ELR (cell line): ENCODE results near the gene SNRPB.

Source experiments
- DNase-seq: peaks from one replicate; pipeline ENCODE4 v3.0.0-alpha.2; 2015; ENCODE audit warnings: low read depth

SNRPB gene

DNA sequence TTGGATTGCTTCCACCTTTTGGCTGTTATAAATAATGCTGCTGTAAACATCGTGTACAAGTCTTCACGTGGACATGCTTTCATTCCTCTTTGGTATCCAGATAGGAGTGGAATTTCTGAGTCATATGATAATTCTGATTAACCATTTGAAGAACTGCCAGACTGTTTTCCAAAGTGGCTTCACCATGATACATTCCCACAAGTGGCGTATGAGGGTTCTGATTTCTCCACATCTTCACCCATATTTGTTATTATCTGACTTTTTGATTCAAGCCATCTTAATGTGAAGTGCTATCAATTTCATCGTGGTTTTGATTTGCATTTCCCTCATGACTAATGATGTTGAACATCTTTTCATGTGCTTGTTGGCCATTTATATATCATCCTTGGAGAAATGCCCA is 2.9 kb upstream of the SNRPB start:
- DNase-seq = peak; percentile 91

DNA sequence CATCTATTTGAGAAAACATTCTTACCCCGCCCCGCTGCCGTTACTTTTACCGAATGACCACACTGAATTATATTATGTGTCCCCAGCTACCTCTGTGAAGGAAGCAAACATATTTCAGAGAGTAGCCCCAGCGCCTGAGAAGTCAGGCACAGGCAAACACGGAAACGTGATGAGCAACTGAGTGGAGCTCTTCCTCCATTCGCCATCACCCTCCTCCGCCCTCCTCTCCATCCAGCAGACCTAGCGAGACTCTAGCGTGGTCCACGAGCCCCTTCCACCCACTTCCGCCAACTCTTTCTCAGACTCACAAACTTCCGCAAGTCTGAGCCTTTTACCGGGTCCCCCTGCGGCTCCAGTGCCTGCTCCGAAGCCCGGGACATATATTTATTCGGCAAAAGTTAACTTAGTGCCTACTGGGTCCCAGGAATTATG is 582 bp downstream of the SNRPB start:
- peak; percentile 67 for DNase-seq

DNA sequence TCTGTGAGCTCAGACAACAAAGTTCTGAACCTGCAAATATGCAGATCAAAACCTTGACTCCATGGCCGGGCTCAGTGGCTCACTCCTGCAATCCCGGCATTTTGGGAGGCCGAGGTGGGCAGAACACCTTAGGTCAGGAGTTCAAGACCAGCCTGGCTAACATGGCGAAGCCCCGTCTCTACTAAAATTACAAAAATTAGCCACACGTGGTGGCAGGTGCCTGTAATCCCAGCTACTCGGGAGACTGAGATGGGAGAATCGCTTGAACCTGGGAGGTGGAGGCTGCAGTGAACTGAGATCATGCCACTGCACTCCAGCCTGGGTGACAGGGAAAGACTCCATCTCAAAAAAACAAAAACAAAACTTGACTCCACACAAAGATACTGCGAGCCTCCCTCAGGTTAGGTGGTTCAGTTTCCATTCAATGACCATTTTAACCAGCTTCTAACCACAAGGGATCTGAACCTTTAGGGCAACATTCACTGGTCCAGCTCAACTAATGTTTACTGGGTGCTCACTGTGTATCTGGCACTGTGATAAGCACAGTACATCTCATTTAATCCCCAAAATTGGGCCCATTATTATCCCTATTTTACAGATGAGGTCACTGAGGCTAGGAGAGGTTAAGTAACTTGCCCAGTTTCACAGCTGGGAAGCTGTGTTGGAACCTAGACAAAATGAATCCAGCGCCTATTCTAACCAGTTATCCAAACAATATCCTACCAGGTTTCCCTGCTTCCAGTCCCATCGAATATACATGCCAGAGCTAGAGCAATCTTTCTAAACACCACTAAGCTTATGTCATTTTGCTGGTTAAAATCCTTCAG is 1.8 kb downstream of the SNRPB start:
- DNase-seq = no peak

DNA sequence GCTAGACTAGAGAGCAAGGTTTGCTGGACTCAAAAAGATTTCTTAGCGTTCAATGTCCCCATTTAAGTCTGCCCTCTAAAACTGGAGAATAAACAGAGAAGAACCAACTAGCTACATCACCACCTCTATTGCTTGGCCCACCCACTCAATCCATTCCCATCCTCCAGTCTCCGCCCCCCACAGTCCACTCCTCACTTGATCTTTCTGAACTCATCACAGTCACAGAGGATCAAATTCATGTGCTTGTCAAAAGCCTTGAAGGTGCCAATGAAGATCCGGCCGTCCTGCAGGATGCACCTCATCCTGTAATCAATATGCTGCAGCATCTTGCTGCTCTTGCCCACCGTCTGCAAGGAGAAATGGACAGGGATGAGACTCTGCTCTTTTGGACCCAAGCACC is 3.2 kb downstream of the SNRPB start:
- DNase-seq = no peak

DNA sequence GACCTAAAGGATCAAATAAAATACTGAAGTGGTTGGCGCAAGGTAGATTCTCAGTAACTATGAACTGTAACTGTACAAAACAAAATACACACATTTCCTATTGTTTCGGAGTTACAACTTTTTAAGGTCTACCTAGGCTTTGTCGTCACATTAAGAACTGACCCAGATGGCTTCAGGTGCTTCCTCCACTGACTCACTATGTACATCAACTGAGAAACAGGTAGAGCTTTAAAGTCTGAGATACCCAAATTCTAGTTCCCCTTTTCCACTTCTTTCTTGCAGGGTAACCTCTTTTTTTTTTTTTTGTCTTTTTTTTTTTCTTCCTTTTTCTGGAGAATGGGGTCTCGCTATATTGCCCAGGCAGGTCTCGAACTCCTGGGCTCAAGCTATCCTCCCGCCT is 5.5 kb downstream of the SNRPB start:
- no peak for DNase-seq

DNA sequence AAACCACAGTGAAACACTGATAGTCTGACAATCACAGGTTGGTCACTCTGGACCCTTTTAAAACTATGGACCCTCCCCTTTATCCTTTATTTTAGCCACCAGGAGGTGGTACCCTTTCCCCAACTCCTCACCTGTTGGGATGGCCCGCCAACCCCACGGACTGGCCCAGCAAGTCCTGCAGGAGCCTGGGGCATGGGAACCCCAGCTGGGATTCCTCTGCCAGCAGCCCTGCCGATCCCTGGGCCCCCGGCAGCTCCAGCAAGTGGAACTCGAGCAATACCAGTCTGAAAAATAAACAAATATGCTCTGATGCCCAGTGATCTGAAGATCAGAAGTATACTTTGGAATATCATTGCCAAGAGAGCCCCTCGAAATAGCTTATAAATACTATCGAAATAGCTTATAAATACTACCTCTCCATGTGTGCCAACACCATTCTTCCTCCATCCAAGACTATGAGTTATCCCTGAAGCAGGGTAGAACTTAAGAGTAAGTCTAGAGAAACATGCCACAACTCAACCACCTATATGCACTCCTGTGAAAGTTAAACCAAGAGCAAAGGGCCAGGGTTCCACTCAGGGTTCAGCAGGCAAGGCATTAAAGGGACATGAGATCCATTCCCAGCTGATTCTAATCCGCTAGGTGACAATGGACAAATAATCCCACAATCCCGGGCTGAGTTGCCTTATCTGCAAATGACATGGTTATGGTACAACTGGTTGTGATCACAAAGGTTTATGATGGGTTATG is 6.8 kb downstream of the SNRPB start:
- no peak for DNase-seq

DNA sequence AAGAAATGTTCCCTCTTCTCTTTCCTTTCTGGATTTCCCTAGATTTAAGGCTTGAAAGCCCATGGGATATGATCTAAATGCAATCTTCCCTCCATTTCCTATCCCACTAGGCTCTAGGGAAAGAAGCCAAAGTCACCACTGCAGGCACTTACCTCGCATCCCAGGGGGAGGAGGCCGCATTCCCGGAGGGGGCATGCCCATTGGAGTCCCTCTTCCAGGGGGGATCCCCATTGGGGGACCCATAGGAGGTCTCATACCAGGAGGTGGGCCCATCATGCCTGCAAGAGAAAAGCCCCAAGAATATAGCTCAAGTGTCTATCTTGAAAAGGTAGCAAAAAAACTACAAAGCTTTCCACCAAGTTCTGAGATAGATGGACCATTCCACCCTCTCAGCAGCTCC is 8.1 kb downstream of the SNRPB start:
- DNase-seq = no peak

DNA sequence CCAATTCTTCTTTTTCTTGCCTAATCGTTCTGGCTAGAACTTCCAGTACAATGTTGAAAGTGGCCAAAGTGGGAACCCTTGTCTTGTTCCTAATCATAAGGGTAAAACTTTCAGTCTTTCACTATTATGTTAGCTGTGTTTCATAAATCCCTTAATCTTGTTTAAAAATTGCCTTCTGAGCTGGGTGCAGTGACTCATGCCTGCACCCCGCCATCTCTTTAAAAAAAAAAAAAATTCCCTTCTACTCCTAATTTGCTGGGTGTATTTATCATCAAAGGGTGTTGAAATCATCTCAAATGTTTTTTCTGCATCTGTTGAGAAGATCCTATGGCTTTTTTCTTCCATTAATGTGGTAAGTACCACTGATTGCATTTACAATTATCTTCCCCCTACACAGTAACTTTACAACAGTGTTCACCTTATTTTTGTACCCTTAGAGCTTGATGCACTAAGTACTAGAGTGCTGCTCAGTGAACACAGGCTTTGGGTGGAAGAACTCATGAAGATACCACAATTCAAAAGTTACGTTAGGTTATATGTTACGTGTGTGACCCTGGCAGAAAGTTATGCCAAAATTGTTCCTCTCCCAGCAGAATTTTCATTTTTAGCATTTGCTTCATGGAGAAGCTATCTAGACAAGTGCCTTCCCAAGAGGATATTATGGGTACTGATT is 9.7 kb downstream of the SNRPB start:
- no peak for DNase-seq

DNA sequence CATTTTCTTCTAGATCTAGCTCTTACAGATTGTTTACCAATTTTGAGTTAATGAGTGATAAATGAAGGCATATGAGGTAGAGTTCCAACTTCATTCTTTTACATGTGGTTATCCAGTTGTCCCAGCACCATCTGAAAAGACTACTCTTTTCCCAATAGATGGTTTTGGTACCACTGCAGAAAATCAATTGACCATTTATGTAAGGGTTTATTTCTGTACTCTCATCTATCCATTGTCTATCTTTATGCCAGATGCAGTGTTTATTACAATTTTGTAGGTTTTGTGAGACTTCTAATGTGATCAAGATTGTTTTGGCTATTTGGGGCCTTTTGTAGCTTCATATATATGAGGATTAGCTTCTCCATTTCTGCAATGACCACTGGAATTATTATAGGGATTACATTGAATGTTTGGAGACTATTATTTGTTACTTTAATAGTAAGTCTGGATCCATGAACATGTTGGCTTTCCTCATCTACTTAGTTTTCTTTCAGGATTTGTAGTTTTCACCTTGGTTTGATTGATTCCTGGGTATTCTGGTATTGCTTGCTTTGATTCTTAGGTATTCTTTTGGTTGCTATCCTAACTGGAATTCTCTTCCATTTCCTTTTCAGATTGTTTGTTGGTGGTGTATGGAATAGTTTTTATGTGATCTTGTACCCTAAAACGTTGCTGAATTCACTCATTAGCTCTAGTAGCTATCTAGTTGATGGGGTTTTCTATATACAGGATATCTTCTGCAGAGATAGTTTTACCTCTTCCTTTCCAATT is 10.4 kb downstream of the SNRPB start:
- no peak for DNase-seq

DNA sequence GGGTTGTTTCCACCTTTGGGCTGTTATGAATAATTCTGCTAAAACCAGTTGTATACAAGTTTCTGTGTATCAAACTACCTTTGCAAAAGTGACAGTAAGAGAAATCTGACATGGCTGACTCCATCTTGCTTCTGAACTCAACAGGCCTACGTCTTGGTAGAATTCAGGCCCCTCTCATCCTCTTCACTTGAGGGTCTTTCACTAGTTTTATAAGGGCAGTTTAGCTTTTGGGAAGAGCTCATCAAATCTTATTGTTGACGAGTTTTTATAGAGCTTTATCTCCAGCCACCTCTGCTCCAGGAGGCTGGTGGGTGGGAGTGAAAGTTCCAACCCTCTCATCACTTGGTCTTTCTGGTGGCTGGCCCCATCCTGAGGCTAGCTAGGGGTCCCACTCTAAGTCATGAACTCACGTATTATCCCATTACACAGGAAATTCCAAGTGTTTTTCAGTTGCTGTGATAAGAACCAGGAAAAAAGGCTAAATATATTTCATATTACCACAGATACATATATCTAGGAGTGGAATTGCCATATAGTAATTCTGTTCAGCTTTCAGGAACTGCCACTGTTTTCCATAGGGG is 11.6 kb downstream of the SNRPB start:
- DNase-seq = no peak

DNA sequence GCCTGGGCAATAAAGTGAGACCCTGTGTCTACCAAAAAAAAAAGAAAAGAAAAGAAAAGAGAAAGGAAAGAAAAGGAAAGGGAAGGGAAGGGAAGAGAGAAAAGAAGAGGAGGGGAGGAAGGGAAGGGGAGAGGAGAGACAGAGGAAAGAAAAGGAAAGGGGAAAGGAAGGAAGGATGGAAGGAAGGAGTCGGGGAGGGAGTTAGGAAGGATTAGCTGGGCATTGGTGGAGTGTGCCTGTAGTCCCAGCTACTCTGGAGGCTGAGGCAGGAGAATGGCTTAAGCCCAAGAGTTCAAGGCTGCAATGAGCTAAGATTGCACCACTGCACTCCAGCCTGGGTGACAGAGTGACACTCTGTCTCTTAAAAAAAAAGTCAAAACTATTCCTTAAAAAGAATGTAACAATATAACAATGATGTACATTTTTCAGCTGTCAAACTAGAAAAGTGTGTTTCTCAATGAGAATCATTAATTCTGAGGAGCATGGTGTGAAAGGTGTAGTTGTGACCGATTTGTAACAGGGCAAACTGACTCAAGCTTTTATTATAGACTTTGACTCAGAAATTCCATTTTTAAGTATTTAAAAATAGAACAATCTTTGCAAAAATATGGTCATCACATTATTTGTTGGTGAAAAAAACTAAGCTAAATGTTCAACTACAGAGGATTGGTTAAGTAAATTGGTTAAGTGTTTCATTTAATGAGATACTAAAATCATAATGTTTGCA is 14.7 kb downstream of the SNRPB start:
- no peak for DNase-seq

DNA sequence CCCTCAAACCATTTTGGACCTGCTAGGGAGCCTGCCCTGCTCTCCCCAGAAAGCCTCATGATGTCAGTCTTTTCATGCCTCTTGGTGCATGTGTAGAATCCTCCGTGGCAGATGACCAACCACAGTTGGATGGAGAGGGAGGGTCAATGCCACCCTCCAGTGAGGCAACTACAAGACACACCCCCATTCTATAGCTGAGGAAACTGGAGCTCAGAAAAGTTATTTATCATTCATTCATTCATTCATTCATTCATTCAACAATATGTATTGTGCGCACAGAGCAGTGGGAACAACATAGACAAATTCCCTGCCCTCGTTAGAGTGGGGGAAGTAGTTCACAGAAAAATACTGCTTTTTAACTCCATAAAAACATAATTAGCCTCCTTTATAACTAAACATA is 16.8 kb downstream of the SNRPB start:
- no peak for DNase-seq

DNA sequence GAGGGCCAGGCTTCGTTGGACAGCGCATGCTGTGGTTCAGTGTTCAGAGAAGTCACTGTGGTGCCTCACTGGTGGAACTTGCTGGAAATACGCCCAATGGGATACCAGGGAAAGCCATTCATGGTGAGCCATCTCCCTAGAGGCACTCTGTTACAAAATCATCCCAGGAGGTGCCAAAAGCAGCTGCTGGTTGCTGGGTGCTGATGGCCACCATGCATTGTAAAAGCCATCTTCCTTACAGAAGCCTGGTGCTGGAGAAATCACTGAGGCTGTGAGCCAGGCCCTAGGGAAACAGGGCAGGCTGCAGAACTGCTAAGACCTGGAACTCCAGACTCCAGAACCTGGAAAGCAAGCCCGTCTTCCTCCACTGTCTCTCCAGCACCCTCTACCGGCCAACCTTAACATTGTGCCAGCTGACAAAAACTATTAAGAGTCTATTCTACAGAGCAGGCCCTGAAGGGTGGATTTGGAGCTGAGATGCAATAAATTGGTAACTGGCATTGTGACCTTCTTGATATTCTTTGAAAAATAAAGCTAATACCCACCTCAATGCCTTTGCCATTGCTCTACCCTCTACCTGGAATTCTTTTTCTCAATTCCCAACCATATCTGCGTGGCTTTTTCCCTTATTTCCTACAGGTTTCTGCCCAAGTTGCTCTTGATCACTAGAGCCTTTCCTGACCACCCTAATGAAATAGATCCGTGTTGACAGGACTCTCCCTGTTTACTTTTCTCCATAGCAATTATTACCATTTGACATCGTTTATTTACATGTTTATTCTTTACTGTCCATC is 18.5 kb downstream of the SNRPB start:
- DNase-seq = peak; percentile 74

DNA sequence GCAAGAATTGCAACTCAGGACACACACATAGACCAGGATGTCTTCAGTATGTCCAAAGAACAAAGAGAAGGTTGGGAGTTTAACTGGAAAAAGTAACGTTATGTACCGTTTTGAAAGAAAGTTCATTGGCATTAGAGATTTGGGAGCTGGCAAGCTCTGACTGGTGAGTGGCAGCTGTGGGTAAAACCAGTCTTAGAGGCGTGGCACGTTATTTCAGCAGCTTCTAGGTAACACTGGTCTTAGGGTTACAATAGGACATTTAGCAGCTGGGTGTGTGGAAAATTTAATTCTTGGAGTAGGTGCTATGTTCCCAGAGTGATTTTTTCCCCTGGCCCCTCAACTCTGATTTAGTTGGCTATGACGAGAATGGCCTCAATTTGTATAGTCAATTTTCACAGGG is 19.2 kb downstream of the SNRPB start:
- DNase-seq = no peak

DNA sequence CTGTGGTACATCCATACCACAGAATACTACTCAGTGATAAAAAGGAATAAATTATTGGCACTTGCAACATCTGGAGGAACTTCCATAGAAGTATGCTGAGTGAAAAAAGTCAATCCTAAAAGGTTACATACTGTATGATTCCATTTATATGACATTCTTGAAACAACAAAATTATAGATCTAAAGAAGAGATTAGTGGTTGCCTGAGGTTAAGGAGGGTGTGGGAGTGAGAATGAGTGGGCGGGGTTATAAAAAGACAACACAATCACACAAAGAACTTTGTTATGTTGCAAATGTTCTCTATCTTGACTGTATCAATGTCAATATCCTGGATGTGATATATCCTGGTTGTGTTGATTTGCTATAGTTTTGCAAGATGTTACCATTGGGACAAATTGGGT is 21.2 kb downstream of the SNRPB start:
- DNase-seq = no peak

DNA sequence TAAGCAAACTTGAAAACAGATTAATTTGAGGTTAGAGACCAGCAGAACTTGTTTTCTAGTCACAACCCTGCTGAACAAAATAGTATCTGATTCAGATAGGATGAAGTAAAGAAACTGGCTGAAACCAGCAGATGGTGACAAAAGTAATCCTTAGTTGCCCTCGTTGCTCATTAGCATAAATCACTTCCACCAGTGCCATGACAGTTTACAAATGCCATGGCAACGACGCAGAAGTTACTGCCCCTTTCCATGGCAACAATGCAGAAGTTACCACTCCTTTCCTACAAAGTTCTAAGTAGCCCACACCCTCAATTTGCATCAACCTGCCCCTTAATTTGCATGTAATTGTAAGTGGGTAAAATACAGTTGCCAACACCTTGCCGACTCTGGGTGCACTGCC is 23.7 kb downstream of the SNRPB start:
- DNase-seq = no peak

DNA sequence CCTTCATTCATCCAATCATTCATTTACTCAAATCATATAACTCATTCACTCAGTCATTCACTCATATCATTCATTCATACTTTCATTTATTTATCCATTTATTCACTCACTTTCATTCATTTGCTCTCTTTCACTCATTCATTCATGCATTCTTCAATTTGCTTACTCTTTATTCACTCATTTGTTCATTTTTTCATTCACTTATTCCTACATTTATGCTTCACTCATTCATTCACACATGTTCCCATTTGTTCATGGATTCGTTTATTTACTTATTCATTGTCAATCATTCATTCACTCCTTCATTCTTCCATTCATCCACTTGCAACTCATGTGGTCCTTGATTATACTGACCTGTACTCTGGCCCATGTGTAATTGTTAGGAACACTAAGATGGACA is 39.4 kb downstream of the SNRPB start:
- no peak for DNase-seq

DNA sequence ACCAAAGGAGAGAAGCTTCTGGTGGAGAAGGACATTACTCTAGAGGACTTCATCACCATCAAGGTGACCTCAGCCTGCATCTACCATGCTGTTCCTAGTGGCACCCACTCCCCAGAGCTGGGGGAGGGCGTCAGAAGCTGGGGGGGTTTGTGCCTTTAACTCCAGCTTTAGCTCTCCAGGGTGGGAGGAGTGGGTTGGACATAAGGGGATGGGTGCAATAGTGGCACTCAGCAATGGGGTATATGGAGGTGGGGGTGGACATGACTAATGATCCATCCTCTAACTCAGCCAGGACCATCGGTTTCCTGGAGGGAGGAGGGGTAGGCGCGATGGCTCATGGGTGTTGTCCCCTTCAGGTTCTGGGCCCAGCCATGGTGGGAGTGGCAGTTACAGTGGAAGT is 40.1 kb downstream of the SNRPB start:
- DNase-seq = no peak

DNA sequence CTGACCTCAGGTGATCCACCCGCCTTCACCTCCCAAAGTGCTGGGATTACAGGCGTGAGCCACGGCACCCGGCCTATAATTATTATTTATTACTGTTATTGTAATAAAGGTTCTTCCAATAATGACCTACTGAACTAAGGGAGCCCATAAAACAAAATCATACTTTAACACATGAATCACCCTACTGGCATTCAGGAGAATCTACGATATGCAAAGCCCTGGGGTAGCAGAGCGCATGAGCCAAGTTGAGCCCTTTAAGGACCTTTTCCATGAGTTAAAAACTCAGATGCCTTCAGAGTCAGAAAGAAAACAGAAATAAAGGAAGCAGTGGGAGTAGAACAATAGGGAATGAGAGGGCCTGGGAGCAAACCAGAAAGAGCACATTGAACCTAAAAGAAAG is 41.5 kb downstream of the SNRPB start:
- DNase-seq = peak; percentile 26

DNA sequence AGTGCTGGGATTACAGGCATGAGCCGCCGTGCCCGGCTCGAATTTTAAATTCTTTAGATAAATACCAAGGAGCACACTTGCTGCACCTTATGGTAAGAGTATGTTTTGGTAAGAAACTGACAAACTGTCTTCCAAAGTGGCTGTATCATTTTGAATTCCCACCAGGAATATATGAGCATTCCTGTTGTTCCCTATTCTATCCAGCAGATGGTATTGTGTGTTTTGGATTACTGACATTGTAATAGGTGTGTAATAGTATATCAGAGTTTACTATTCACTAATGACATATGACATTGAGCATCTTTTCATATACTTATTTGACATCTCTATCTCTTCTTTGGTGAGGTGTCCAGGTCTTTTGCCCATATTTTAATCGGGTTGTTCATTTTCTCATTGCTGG is 49.3 kb downstream of the SNRPB start:
- peak; percentile 33 for DNase-seq
